Right hindlimb (tissue), 1 donor: ENCODE data around the gene DPP6.
A peak's percentile ranks its signal among the peaks of the same experiment; 100 is the strongest.

Experiments used
- DNase-seq: peaks from one replicate; pipeline ENCODE4 v3.0.0-alpha.2; 2018

DPP6 gene

DNA sequence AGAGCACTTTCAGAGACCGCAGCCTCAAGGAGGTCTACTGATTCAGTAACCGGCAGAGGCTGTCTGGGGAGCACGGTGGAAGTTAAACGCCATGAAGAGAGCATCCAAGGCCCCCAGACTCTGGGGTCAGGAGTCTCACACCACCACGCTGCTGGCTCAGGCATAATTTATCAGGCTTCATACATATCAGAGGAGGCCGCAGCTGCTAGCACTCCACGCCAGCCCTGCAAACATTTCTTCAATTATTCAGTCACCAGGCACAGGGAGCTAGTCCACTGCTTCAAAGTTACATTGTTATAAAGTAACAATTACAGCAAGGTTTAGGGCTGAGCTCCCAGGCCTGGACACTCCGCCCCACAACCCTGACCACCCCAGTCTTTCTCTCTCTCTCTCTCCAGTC, 852.9 kb downstream of the DPP6 start:
- no peak for DNase-seq

GRCh38 chr7:154905615-154906014, 853.4 kb downstream of the DPP6 start:
- DNase-seq: no peak

- no peak for DNase-seq
These were observed 854.0 kb downstream of the DPP6 start for GRCh38 chr7:154906201-154906600.

GRCh38 chr7:154906736-154907355, 854.6 kb downstream of the DPP6 start:
- no peak for DNase-seq

DNA sequence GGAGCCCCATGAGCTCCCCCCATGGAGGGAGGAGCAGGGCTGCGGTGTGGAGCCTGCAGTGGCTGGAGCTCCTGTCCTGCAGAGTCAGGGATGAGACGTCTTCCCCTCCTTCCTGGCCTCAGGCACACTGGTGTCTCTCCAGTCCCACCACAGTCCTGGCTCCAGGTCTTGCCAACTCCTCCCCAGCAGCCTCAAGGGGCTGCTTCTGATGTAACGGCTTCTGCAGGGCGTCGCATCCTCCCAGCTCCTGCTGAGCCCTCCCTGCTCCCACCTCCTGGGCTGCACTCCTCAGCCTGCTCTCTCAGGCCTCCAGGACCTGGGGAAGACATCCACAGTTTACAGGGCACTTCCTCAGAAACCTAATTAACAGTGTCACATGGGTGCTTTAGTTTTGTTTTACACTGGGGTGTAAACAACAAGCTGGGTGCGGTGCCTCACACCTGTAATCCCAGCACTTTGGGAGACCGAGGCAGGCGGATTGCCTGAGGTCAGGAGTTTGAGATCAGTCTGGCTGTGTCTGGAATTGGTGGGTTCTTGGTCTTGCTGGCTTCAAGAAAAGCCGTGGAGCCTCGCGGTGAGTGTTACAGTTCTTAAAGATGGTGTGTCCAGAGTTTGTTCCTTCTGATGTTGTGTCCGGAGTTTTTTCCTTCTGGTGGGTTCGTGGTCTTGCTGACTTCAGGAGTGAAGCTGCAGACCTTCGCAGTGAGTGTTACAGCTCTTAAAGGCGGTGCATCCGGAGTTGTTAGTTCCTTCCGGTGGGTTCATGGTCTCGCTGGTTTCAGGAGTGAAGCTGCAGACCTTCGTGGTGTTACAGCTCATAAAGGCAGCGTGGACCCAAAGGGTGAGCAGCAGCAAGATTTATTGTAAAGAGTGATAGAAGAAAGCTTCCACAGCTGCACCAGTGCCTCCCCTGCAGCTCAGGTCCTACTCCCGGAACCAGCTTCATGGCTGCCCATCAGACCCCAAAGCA, 855.7 kb downstream of the DPP6 start:
- DNase-seq: no peak

DNA sequence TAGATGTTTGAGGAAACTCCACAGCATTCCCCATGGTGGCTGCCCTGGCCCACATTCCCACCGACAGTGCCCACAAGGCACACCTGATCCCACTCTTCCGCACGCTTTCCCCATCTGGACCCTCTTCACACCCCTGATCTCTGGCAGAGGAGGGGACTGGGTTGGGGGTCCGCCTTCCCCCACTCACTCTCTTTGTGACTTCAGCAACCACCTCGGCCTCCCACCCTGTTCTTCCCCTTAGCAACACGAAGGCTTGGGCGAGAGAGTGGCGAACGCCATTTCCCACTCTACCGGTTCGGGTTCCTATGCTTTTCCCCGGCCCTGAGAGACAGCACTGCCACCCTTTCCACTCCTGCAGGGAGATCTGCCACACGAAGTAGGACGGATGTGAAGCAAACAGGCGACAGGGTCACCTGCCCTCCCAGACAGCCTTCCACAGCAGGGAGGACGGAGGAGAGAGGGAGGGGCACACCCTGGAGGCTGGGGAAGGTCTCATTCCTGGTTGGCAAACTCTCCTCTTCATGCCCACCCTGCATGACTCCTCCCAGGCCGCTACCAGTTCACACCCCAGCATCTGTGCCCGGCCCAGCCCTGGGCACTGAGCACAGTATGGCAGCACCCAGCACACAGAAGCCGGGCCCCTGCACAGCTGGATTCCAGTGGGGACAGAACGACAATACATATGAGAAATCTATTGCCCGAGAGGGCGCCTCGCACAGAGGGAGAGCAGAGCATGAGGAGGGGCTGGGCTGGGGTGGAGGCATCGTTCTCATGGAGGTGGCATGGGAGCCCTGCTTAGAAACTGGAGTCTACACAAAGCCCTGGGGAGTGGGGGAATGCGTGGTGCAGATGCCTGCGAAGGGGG, 857.3 kb downstream of the DPP6 start:
- no peak for DNase-seq

DNA sequence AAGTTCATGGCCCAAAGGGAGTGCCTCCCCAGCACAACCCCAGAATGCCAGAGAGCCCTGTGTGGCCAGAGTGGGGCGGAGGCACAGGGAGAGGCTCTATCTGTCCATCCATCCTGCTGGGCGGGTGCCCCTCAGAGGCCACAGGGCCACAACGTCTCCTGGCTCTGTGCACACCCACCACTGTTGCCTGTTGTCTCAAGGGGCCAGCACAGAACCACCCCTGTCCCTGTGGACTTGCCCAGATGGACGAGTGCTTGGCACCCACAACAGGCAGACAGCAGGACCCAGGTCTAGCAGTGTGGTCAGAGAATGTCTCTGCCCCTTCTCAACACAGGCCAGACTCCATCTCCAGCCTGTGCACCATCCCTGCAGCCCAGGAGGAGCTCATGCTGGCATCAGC, 857.9 kb downstream of the DPP6 start:
- DNase-seq: no peak

DNA sequence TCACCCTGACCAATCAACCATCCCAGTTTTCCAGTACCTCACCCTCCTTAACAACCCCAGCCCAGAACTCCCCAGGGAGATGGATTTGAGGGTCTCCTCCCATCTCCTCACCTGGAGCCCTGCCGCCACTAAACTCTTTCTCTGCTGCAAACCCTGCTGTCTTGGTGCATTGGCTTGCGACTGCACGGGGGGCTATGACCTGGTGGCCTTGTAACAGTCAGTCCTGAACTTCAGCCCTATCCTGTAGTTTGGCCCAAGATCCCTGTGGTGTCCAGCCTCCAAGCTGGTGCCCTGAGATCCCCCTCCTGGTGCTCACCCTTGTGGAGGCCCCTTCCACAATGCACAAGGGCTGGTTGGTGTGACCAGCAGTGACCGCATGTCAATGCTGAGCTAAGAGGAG, 858.8 kb downstream of the DPP6 start:
- DNase-seq: no peak

- DNase-seq: no peak
These were observed 859.2 kb downstream of the DPP6 start for GRCh38 chr7:154911411-154911810.

DNA sequence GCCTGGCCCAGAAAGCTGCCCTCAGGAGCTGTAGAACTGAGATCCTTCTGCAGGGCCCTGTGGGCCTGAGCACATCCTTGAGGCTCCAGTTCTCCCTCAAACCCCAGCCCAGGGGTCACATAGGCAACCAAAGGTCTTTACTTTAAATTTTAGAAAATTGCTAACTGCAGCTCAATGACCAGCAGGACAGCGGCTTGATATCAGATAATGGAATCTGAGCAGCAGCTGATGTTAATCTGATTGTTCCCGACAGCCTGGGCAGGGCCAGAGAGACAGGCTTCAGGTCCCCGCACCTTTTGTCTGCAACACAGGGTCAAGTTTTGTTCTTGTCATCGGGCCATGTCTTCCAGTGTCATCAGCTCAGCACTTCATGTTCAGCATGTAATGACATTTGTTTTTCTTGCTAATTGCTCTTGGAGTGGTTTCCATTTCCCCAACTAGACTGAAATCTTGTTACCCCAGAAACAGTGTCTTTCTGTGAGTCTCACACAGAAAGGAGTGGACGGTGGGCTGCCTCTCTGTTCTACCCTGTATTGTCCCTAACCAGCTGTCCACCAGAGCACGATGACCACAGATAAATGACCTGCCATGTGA, 859.8 kb downstream of the DPP6 start:
- no peak for DNase-seq

GRCh38 chr7:154912871-154913637, 860.9 kb downstream of the DPP6 start:
- peak; percentile 66 for DNase-seq

DNA sequence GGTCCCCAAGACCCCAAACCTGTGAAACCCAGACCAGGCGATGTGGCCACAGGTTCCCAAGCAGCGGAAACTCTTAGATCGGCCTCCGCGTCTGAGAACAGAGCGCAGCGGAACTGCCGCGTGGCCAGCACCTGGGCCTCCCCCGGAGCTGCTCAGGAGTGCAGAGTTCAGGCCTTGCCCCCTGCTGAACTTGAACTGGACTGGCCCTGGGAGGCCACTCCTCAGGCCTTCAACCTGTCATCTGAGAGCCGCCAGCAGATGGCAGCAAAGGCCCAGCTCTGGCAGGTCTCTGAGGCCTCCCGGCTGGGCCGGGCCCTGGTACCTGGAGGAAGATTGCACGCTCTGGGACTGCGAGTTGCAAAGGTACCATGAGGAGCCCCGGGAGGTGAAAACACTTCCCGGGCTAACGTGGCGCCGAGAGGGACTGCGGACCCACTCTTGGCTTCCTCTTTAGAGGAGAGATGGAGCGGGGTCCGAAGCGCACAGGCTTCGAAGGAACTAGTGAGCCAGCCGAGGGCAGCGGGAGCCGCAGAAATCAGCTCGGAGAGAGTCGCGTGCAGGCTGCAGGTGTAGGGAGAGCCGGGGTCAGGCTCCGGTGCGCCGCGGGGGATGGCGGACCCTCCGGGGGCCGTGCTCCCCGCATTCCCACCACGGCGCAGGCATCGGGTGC, 861.6 kb downstream of the DPP6 start:
- peak; percentile 85 for DNase-seq

DNA sequence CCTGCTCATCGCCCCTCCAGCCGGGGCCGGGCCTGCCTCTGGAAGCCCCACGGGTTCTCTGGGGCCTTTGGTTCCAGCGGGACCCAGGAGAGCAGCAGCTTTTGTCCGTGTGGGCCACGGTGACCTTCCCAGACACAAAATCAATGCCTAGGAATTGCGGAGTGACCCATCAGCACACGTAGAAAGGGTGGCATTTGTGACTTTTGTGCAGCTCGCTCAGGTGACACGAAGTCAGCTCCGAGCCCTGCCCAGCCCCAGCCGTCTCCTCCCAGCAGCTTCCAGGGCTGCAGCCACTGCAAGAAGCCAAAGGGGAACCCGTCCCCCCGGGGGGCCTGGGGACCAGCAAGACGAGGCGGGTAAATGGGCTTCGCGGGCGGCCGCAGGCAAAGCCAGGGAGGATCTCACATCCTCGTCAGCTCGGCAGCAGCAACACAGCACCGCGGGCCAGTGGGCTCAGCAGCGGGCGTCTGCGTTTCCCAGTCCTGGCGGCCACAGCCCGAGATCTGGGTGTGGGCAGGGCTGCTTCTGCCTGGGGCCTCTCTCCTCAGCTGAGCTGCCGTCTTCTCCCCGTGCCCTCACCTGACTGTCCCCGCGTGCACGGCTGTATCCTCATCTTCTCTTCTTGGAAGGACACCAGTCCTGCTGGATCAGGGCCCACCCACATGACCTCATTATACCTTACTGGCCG, 862.3 kb downstream of the DPP6 start:
- DNase-seq: no peak

GRCh38 chr7:154914996-154915380, 862.8 kb downstream of the DPP6 start:
- DNase-seq: no peak

DNA sequence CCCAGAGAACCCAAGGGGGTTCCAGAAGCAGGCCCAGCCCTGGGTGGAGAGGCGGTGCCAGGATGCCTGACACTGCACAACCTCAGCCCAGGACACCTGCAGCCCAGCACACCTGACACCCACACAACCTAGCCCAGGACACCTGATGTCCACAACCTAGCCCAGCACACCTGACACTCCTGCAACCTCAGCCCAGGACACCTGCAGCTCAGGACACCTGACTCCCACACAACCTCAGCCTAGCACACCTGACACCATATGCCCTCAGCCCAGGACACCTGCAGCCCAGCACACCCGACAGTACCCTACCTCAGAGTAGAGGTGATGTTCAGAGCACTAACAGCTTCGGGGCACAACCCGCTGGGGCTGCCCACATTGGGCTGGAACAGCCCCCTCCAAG, 863.4 kb downstream of the DPP6 start:
- no peak for DNase-seq

DNA sequence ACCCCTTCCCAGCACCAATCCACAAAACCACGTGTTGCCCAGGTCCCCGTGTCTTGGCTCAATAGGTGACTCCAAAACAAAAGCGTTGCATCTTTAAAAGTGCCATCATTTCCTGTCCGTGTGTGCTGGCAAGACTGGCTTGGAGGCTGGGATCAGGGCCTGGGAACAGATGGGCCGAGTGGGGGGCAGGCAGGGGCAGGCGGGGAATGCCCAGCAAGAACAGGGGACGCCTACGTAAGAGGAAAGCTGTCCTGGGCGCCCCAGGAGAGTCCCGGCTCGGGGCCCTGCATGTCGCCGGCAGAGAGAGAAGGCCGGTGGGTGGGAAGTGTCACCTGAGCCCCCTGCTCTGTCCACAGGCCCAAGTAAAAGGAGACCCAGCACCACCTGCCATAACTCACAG, 864.2 kb downstream of the DPP6 start:
- no peak for DNase-seq

GRCh38 chr7:154916856-154917807, 864.9 kb downstream of the DPP6 start:
- no peak for DNase-seq

GRCh38 chr7:154917808-154918160, 865.6 kb downstream of the DPP6 start:
- no peak for DNase-seq

DNA sequence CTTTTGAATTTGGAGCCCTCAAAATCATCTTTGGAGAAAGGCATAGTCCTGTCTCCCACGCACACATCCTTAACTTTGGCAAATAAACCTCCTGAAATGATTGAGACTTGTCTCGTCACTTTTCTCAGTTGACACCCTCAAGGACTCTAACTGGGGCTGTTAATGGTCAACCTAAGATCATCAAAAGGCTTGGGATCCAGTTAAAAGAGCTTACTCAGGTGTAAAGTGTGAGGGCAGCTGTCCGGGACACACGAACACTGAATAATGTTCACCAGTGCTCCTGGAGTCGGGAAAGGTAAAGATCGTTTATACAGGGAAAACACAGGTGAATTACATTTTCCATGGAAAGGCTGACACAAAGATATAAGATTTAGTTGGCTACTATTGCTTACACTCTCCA, 866.1 kb downstream of the DPP6 start:
- no peak for DNase-seq

GRCh38 chr7:154918741-154919140, 866.5 kb downstream of the DPP6 start:
- no peak for DNase-seq
